NB4 (cell line): Measurements from ENCODE around the gene COL26A1.

ENCODE experiments used
- MAX ChIP-seq: IDR thresholded peaks from 2 replicates; pipeline ENCODE4 v1.6.1; 2011; ENCODE audit warnings: low read depth, low read length
- POLR2A ChIP-seq: IDR thresholded peaks from 2 replicates; pipeline ENCODE4 v1.6.1; 2011; ENCODE audit warnings: mild to moderate bottlenecking; ENCODE audit not compliant: insufficient read length; ENCODE audit errors: extremely low read depth
- TF ChIP-seq, protein P1 (sequence below): IDR thresholded peaks from one replicate; pipeline ENCODE4 v1.5.1; 2012; ENCODE audit warnings: low read depth, low read length

GRCh38 chr7:101412976-101413375 lies 50.3 kb downstream of the COL26A1 start:
- TF ChIP-seq, protein P1, sequence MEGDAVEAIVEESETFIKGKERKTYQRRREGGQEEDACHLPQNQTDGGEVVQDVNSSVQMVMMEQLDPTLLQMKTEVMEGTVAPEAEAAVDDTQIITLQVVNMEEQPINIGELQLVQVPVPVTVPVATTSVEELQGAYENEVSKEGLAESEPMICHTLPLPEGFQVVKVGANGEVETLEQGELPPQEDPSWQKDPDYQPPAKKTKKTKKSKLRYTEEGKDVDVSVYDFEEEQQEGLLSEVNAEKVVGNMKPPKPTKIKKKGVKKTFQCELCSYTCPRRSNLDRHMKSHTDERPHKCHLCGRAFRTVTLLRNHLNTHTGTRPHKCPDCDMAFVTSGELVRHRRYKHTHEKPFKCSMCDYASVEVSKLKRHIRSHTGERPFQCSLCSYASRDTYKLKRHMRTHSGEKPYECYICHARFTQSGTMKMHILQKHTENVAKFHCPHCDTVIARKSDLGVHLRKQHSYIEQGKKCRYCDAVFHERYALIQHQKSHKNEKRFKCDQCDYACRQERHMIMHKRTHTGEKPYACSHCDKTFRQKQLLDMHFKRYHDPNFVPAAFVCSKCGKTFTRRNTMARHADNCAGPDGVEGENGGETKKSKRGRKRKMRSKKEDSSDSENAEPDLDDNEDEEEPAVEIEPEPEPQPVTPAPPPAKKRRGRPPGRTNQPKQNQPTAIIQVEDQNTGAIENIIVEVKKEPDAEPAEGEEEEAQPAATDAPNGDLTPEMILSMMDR, result no peak
- no peak for TF ChIP-seq POLR2A
- TF ChIP-seq MAX, result no peak
